Thoracic aorta (tissue), 2 donors: ENCODE measurements around the gene C6orf47. TPM values are rescaled to one million over a fixed set of nuclear protein-coding genes. Genes with fewer than 3 reads are reported as not detected.

Source experiments
- ATAC-seq: fragments of 150-250 bp; one replicate; pipeline ENCODE4 v1.8.0; 2017; ENCODE audit warnings: low read depth; ENCODE audit not compliant: insufficient number of reproducible peaks, low FRiP score
- DNase-seq: peaks from one replicate; pipeline ENCODE4 v3.0.0-alpha.2; 2020; ENCODE audit warnings: low spot score
- H3K27ac ChIP-seq, 2 donors: fragments of 200-600 bp; sonication (generic); 1 replicate in 1 of 2; 2 replicates in 1 of 2; pipeline ENCODE4 v1.5.1; 2016; ENCODE audit warnings: mild to moderate bottlenecking in 2 of 2, moderate library complexity in 2 of 2
- H3K27me3 ChIP-seq: fragments of 200-600 bp; sonication (generic); replicated peaks from 2 replicates; pipeline ENCODE4 v1.6.0; 2016; ENCODE audit warnings: mild to moderate bottlenecking; ENCODE audit not compliant: insufficient read depth
- H3K36me3 ChIP-seq: fragments of 200-600 bp; sonication (generic); one replicate; pipeline ENCODE4 v1.5.1; 2016
- H3K4me1 ChIP-seq, 2 donors: fragments of 200-600 bp; sonication (generic); 1 replicate in 1 of 2; 2 replicates in 1 of 2; pipeline versions ENCODE4 v1.5.1 to v1.6.0; 2016; ENCODE audit warnings: low read depth in 2 of 2, mild to moderate bottlenecking in 1 of 2; ENCODE audit not compliant: control insufficient read depth in 1 of 2
- H3K4me3 ChIP-seq: fragments of 200-600 bp; sonication (generic); 2 replicates; pipeline ENCODE4 v1.5.1; 2016; ENCODE audit warnings: mild to moderate bottlenecking
- H3K9me3 ChIP-seq: fragments of 200-600 bp; sonication (generic); 2 replicates; pipeline ENCODE4 v1.5.1; 2016
- CTCF ChIP-seq: fragments of 200-600 bp; sonication (generic); IDR thresholded peaks from one replicate; pipeline ENCODE4 v1.5.1; 2019; ENCODE audit warnings: antibody characterized with exemption
- total RNA-seq, 2 donors: library from RNA; depleted of rRNA; stranded (reverse); fragments of >200 nt; gene quantifications; one replicate each; pipeline versions ENCODE4 v1.1.0 to v1.2.3, GENCODE V29; 2016

C6orf47 gene
- total RNA-seq, 2 donors from 2014 or later, result 23.7 to 40.1 TPM

- H3K4me3 ChIP-seq, result peak overlapping the region; percentile 82
- TF ChIP-seq CTCF, result no peak
- H3K4me1 ChIP-seq, result peaks cover 25 to 59% of the 10 kb centered on the region in 2 donors
- no peaks in the 10 kb centered on the region for H3K9me3 ChIP-seq
- no peaks in the 10 kb centered on the region for H3K36me3 ChIP-seq
- H3K27me3 ChIP-seq, result no peaks in the 10 kb centered on the region
- peak overlapping the region; percentile 82 to 90 for H3K27ac ChIP-seq
- ATAC-seq (no peak), DNase-seq (no peak)
These were observed 1.5 kb downstream of the C6orf47 start for GRCh38 chr6:31658983-31659648.

GRCh38 chr6:31658158-31658688 is 2.4 kb downstream of the C6orf47 start:
- ATAC-seq (no peak), DNase-seq (no peak)
- H3K4me1 ChIP-seq, result peaks cover 25 to 56% of the 10 kb centered on the region in 2 donors
- H3K27ac ChIP-seq, result no peak overlapping the region
- H3K27me3 ChIP-seq, result no peaks in the 10 kb centered on the region
- H3K36me3 ChIP-seq, result no peaks in the 10 kb centered on the region
- no peak for TF ChIP-seq CTCF
- H3K9me3 ChIP-seq, result no peaks in the 10 kb centered on the region
- H3K4me3 ChIP-seq, result no peak overlapping the region

GRCh38 chr6:31657406-31658157 is 3.0 kb downstream of the C6orf47 start:
- H3K4me3 ChIP-seq, result no peak overlapping the region
- no peaks in the 10 kb centered on the region for H3K27me3 ChIP-seq
- no peak for ATAC-seq
- H3K36me3 ChIP-seq, result no peaks in the 10 kb centered on the region
- peaks cover 23 to 51% of the 10 kb centered on the region in 2 donors for H3K4me1 ChIP-seq
- H3K9me3 ChIP-seq, result no peaks in the 10 kb centered on the region
- H3K27ac ChIP-seq, result no peak overlapping the region
- TF ChIP-seq CTCF, result no peak
- DNase-seq, result no peak

- no peak for TF ChIP-seq CTCF
- Histone ChIP-seq H3K9me3 (no peaks in the 10 kb centered on the region), H3K4me1 (peaks cover 25 to 48% of the 10 kb centered on the region in 2 donors), H3K36me3 (no peaks in the 10 kb centered on the region), H3K27ac (no peak within 1 kb of the TSS), H3K4me3 (no peak within 1 kb of the TSS), H3K27me3 (no peaks in the 10 kb centered on the region)
- no peak for DNase-seq
- ATAC-seq, result no peak
These were observed 5.0 kb downstream of the C6orf47 start, which contains the start of gene APOM for GRCh38 chr6:31655349-31656237. TSS of gene APOM (plus strand) at chr6:31655894. CDS start at chr6:31655967, 73 bp downstream.
